Stomach (tissue), 9 donors: Measurements from ENCODE around the gene SFMBT2. TPM values are rescaled to one million over a fixed set of nuclear protein-coding genes. Genes with fewer than 3 reads are reported as not detected.

Experiments
- DNase-seq, 2 donors: peaks; one replicate each; pipeline versions ENCODE4 v3.0.0 to v3.0.0-alpha.2; 2013 to 2019
- H3K27ac ChIP-seq, 5 donors: fragments of 200-600 bp in 4 of 5; sonication (generic) in 4 of 5; one replicate each; pipeline ENCODE4 v1.5.1; 2013 to 2019; ENCODE audit warnings: mild to moderate bottlenecking in 1 of 5, moderate library complexity in 1 of 5
- H3K27me3 ChIP-seq, 3 donors: fragments of 200-600 bp; sonication (generic); one replicate each; pipeline ENCODE4 v1.5.1; 2017 to 2019; ENCODE audit warnings: mixed run types in 1 of 3
- H3K36me3 ChIP-seq, 4 donors: fragments of 200-600 bp; sonication (generic); 1 replicate in 3 of 4; 2 replicates in 1 of 4; pipeline ENCODE4 v1.5.1; 2016 to 2019
- H3K4me1 ChIP-seq, 4 donors: fragments of 200-600 bp; sonication (generic); one replicate each; pipeline ENCODE4 v1.5.1; 2016 to 2019
- H3K4me3 ChIP-seq, 4 donors: fragments of 200-600 bp; sonication (generic) in 3 of 4; one replicate each; pipeline ENCODE4 v1.5.1; 2016 to 2019; ENCODE audit warnings: mild to moderate bottlenecking in 1 of 4
- H3K9me3 ChIP-seq, 4 donors: fragments of 200-600 bp; sonication (generic); one replicate each; pipeline ENCODE4 v1.5.1; 2016 to 2019
- EP300 ChIP-seq: sonication (generic); formaldehyde crosslinking; IDR thresholded peaks from one replicate; pipeline ENCODE4 v1.6.1; 2017; ENCODE audit warnings: antibody characterized with exemption
- POLR2A ChIP-seq, 4 donors: fragments of 450-650 bp; IDR thresholded peaks; one replicate each; pipeline ENCODE4 v1.6.1; 2016; ENCODE audit warnings: antibody characterized with exemption in 4 of 4, control low read depth in 2 of 4, mild to moderate bottlenecking in 1 of 4, moderate library complexity in 1 of 4
- POLR2AphosphoS5 ChIP-seq, 3 donors: sonication (generic); formaldehyde crosslinking; IDR thresholded peaks; one replicate each; pipeline ENCODE4 v1.6.1; 2016; ENCODE audit warnings: antibody characterized with exemption in 3 of 3
- WGBS, 5 donors: extraction: QIAGEN DNeasy Blood & Tissue Kit in 3 of 5; methylation state at CpG; one replicate each; pipeline versions ENCODE4 v1.1.5 to v1.1.7; 2013 to 2018; 5-methylcytosine and 5-hydroxymethylcytosine counted together
- intact Hi-C: fragments of 100-400 bp; cut with DNase I; formaldehyde crosslinking; loops from one replicate; pipeline ENCODE4 v1.15.1; 2023; ENCODE audit warnings: low total_unique reads
- polyA plus RNA-seq, 3 donors: library from polyadenylated mRNA; stranded (reverse); fragments of 200-250 nt; gene quantifications; one replicate each; pipeline ENCODE4 v1.2.3, GENCODE V29; 2013
- total RNA-seq, 5 donors: library from RNA; depleted of rRNA; stranded (reverse); fragments of >200 nt; gene quantifications; one replicate each; pipeline versions ENCODE4 v1.1.0 to v1.2.3, GENCODE V29; 2014 to 2016
- TF ChIP-seq, protein P1 (sequence below), 7 experiments: fragments of 450-650 bp in 4 of 7; fragments of 200-600 bp in 3 of 7; sonication (generic) in 3 of 7; IDR thresholded peaks; one replicate each; pipeline ENCODE4 v1.5.1; 2016 to 2019; ENCODE audit warnings: antibody characterized with exemption in 7 of 7, control low read depth in 2 of 7, mild to moderate bottlenecking in 1 of 7
- donor health status: healthy with polysubstance abuse.
- donor health status: Bipolar disorder and iron deficiency.
- donor health status: healthy.

The SFMBT2 gene
- total and polyA plus RNA-seq, 8 donors, result 0.90 to 17.3 (median 5.0) TPM

- no peak for DNase-seq
- H3K4me1 ChIP-seq, result peaks cover 0 to 8% (median 4%) of the 10 kb centered on the region in 4 donors
- no peak overlapping the region for H3K27ac ChIP-seq
- H3K4me3 ChIP-seq, result no peak overlapping the region
- no peaks in the 10 kb centered on the region for H3K9me3 ChIP-seq
- peaks cover 0 to 45% (median 0%) of the 10 kb centered on the region in 3 donors for H3K27me3 ChIP-seq
- WGBS, 5 donors, result 65 to 76% (median 71%) methylated on average over 2 of the region's 2 CpGs
- H3K36me3 ChIP-seq, result no peaks in the 10 kb centered on the region
- intact Hi-C loops, result no loop called here
- TF ChIP-seq POLR2AphosphoS5 (IDR thresholded peaks at IDR 0.05), result no peak
- no peak for TF ChIP-seq EP300
Measured at GRCh38 chr10:7435674-7436073, 24.8 kb upstream of the SFMBT2 start.

DNA sequence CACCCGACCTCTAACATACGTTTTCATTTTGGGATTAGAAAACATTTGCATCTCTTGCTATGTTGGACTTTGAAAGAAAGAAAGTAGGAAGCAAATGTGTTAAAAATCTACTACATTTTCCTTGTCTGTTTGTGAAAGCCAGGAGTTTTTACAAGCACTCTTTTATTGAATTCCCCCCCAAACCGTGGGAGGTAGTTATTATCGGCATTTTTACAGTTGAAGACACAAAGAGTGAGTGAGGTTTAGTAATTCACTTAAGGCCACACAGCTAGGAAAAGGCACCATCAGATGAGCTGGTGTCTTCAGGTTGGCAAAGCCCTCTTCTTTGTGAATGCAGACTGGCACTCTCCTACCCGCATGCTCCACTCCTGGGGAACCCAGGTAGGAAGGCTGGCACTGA lies 23.5 kb upstream of the SFMBT2 start:
- intact Hi-C loops, result no loop called here
- no peaks in the 10 kb centered on the region for H3K36me3 ChIP-seq
- 87 to 94% (median 89%) methylated on average over 5 of the region's 5 CpGs for WGBS, 5 donors
- H3K4me1 ChIP-seq, result peaks cover 0 to 8% (median 4%) of the 10 kb centered on the region in 4 donors
- H3K9me3 ChIP-seq, result no peaks in the 10 kb centered on the region
- no peak overlapping the region for H3K4me3 ChIP-seq
- no peak for DNase-seq
- TF ChIP-seq EP300 (no peak), POLR2A (IDR thresholded peaks at IDR 0.05) (no peak), POLR2AphosphoS5 (IDR thresholded peaks at IDR 0.05) (no peak)
- TF ChIP-seq, protein P1, sequence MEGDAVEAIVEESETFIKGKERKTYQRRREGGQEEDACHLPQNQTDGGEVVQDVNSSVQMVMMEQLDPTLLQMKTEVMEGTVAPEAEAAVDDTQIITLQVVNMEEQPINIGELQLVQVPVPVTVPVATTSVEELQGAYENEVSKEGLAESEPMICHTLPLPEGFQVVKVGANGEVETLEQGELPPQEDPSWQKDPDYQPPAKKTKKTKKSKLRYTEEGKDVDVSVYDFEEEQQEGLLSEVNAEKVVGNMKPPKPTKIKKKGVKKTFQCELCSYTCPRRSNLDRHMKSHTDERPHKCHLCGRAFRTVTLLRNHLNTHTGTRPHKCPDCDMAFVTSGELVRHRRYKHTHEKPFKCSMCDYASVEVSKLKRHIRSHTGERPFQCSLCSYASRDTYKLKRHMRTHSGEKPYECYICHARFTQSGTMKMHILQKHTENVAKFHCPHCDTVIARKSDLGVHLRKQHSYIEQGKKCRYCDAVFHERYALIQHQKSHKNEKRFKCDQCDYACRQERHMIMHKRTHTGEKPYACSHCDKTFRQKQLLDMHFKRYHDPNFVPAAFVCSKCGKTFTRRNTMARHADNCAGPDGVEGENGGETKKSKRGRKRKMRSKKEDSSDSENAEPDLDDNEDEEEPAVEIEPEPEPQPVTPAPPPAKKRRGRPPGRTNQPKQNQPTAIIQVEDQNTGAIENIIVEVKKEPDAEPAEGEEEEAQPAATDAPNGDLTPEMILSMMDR (IDR thresholded peaks at IDR 0.05), result no peak
- H3K27ac ChIP-seq, result no peak overlapping the region
- peaks cover 0 to 32% (median 0%) of the 10 kb centered on the region in 3 donors for H3K27me3 ChIP-seq

DNA sequence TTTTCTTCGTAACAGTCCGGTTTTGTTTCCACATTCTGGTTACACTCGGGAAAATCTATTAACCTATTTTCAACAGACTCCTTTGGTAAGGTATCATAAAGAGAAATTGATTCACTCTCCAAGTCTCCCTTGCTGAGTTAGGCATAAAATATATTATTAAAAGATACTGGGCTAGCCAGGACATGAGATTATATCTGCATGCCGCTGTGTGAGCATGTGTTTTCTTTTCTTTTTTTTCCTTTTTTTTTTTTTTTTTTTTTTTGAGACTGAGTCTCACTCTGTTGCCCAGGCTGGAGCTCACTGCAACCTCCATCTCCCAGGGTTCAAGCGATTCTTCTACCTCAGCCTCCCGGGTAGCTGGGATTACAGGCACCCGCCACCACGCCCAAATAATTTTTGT lies 23.0 kb upstream of the SFMBT2 start:
- 68 to 79% (median 72%) methylated on average over 8 of the region's 8 CpGs for WGBS, 5 donors
- H3K9me3 ChIP-seq, result no peaks in the 10 kb centered on the region
- no peaks in the 10 kb centered on the region for H3K36me3 ChIP-seq
- intact Hi-C loops, result no loop called here
- DNase-seq, result no peak
- H3K4me1 ChIP-seq, result peaks cover 0 to 8% (median 4%) of the 10 kb centered on the region in 4 donors
- H3K4me3 ChIP-seq, result no peak overlapping the region
- H3K27ac ChIP-seq, result no peak overlapping the region
- TF ChIP-seq POLR2A (IDR thresholded peaks at IDR 0.05) (no peak), POLR2AphosphoS5 (IDR thresholded peaks at IDR 0.05) (no peak), EP300 (no peak)
- TF ChIP-seq, protein P1 (IDR thresholded peaks at IDR 0.05), result no peak
- H3K27me3 ChIP-seq, result peaks cover 0 to 27% (median 0%) of the 10 kb centered on the region in 3 donors

DNA sequence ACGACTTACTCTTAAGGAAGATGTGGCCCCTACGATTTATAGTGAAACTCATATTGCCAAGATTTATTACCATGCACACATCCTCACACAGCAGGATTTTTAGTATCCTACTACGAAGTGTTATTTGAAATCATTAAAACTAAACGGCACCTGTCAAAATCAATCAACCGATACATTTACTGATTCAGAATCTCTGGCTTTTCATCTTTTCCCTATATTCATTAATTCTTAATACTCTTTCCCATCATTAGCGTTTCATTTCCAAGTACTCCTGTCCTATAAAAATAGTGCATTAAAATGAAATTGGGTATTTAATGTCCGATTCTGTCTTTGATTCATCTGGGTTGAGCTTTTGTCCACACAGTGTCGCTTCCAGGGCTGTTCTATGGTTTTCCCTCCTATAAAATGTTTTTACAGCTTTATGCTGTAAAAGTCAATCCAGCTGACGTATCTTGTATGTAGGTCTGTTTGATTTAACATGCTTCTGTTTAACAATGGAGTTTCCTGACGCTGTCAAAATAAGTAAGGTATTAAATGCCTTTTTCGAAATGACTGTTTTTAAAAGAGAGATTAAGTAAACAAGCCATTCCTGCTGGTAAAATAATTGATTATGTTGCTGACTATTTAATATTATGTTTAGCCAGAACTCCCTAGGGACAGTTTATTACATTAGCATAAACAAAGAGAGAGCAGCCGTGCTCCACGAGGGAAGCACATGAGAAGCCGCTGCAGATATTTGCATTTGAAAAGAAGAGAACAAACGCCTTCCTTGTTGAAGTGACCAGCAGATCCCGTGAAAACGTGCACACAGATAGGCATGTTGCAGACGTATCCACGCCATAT lies 22.3 kb upstream of the SFMBT2 start:
- WGBS, 5 donors, result 35 to 42% (median 36%) methylated on average over 19 of the region's 19 CpGs
- peaks cover 0 to 26% (median 0%) of the 10 kb centered on the region in 3 donors for H3K27me3 ChIP-seq
- no peak overlapping the region for H3K4me3 ChIP-seq
- no peaks in the 10 kb centered on the region for H3K9me3 ChIP-seq
- intact Hi-C loops, result no loop called here
- H3K4me1 ChIP-seq, result peaks cover 0 to 8% (median 4%) of the 10 kb centered on the region in 4 donors
- no peak overlapping the region for H3K27ac ChIP-seq
- peak in 1 of 2 donors; percentile 71 for DNase-seq
- H3K36me3 ChIP-seq, result no peaks in the 10 kb centered on the region
- TF ChIP-seq, protein P1 (IDR thresholded peaks at IDR 0.05), result no peak
- TF ChIP-seq EP300, result no peak
- no peak for TF ChIP-seq POLR2AphosphoS5 (IDR thresholded peaks at IDR 0.05)
- no peak for TF ChIP-seq POLR2A (IDR thresholded peaks at IDR 0.05)
